Mesenchymal stem cell (in vitro differentiated cells and primary cell): ENCODE data around the gene HIVEP2.

Source experiments
- DNase-seq: peaks from one replicate; pipeline ENCODE4 v3.0.0-alpha.2; 2013
- H2AFZ ChIP-seq: one replicate; pipeline ENCODE4 v1.6.1; 2013; ENCODE audit warnings: low read depth, mild to moderate bottlenecking, control low read depth, inconsistent platforms, low read length, moderate library complexity
- H2AK5ac ChIP-seq: 2 replicates; pipeline ENCODE4 v1.6.1; 2013; ENCODE audit warnings: low read length, moderate library complexity, mild to moderate bottlenecking, inconsistent platforms; ENCODE audit not compliant: severe bottlenecking
- H2BK120ac ChIP-seq: one replicate; pipeline ENCODE4 v1.6.1; 2013; ENCODE audit warnings: low read depth, mild to moderate bottlenecking, inconsistent platforms, low read length, moderate library complexity
- H2BK12ac ChIP-seq, 2 experiments: one replicate each; pipeline ENCODE4 v1.6.1; 2013; ENCODE audit warnings: inconsistent platforms in 2 of 2, low read length in 2 of 2, mild to moderate bottlenecking in 2 of 2, moderate library complexity in 2 of 2, control low read depth in 1 of 2
- H2BK15ac ChIP-seq: one replicate; pipeline ENCODE4 v1.6.1; 2013; ENCODE audit warnings: mild to moderate bottlenecking, low read depth, inconsistent platforms; ENCODE audit not compliant: poor library complexity, severe bottlenecking
- H2BK5ac ChIP-seq: 2 replicates; pipeline ENCODE4 v1.6.1; 2013; ENCODE audit warnings: low read depth, mild to moderate bottlenecking, low read length, control low read depth, inconsistent platforms; ENCODE audit not compliant: poor library complexity, severe bottlenecking
- H3K14ac ChIP-seq, 2 experiments: one replicate each; pipeline ENCODE4 v1.6.1; 2013; ENCODE audit warnings: inconsistent platforms in 2 of 2, low read length in 2 of 2, control low read depth in 1 of 2, mild to moderate bottlenecking in 1 of 2, moderate library complexity in 1 of 2
- H3K18ac ChIP-seq, 2 experiments: one replicate each; pipeline ENCODE4 v1.6.1; 2013; ENCODE audit warnings: inconsistent platforms in 2 of 2, low read length in 2 of 2, control low read depth in 1 of 2, low read depth in 1 of 2, mild to moderate bottlenecking in 1 of 2
- H3K23ac ChIP-seq, 2 experiments: one replicate each; pipeline ENCODE4 v1.6.1; 2013; ENCODE audit warnings: inconsistent platforms in 2 of 2, low read length in 2 of 2, mild to moderate bottlenecking in 2 of 2, moderate library complexity in 2 of 2, control low read depth in 1 of 2
- H3K27ac ChIP-seq: 2 replicates; pipeline ENCODE4 v1.5.1; 2013; ENCODE audit warnings: mild to moderate bottlenecking, moderate library complexity, low read length, control low read depth, inconsistent platforms; ENCODE audit not compliant: poor library complexity, severe bottlenecking
- H3K27me3 ChIP-seq, 2 experiments: 2 replicates each; pipeline versions ENCODE4 v1.6.1 to v1.7.0; 2013; ENCODE audit warnings: low read length in 2 of 2, mild to moderate bottlenecking in 2 of 2, moderate library complexity in 2 of 2, control low read depth in 1 of 2, inconsistent platforms in 1 of 2; ENCODE audit not compliant: control insufficient read depth in 1 of 2, insufficient read depth in 1 of 2
- H3K36me3 ChIP-seq, 2 experiments: 2 replicates each; pipeline versions ENCODE4 v1.6.1 to v1.7.0; 2013; ENCODE audit warnings: low read length in 2 of 2, control low read depth in 1 of 2, inconsistent platforms in 1 of 2, low read depth in 1 of 2, mild to moderate bottlenecking in 1 of 2; ENCODE audit not compliant: insufficient read depth in 2 of 2, control insufficient read depth in 1 of 2
- H3K4ac ChIP-seq, 2 experiments: one replicate each; pipeline ENCODE4 v1.6.1; 2013; ENCODE audit warnings: inconsistent platforms in 2 of 2, low read length in 2 of 2, mild to moderate bottlenecking in 2 of 2, moderate library complexity in 2 of 2, control low read depth in 1 of 2, low read depth in 1 of 2
- H3K4me1 ChIP-seq: 2 replicates; pipeline ENCODE4 v1.6.1; 2013; ENCODE audit warnings: low read depth, low read length, control low read depth; ENCODE audit not compliant: control insufficient read depth, insufficient read depth
- H3K4me2 ChIP-seq: 2 replicates; pipeline ENCODE4 v1.6.1; 2013; ENCODE audit warnings: low read length, mild to moderate bottlenecking, inconsistent platforms; ENCODE audit not compliant: poor library complexity, severe bottlenecking
- H3K4me3 ChIP-seq, 2 experiments: 2 replicates each; pipeline versions ENCODE4 v1.5.1 to v1.7.0; 2013; ENCODE audit warnings: low read length in 2 of 2, mild to moderate bottlenecking in 2 of 2, control low read depth in 1 of 2, low read depth in 1 of 2; ENCODE audit not compliant: insufficient read depth in 1 of 2
- H3K79me1 ChIP-seq: replicated peaks from 2 replicates; pipeline ENCODE4 v1.6.1; 2013; ENCODE audit warnings: mild to moderate bottlenecking, control low read depth, low read length, inconsistent platforms; ENCODE audit not compliant: poor library complexity, severe bottlenecking
- H3K9ac ChIP-seq: 2 replicates; pipeline ENCODE4 v1.7.0; 2013; ENCODE audit warnings: mild to moderate bottlenecking, low read length, moderate library complexity
- H3K9me3 ChIP-seq: 2 replicates; pipeline ENCODE4 v1.7.0; 2013; ENCODE audit warnings: mild to moderate bottlenecking, low read length; ENCODE audit not compliant: control insufficient read depth
- H4K8ac ChIP-seq: one replicate; pipeline ENCODE4 v1.6.1; 2013; ENCODE audit warnings: inconsistent platforms, mild to moderate bottlenecking, low read length, moderate library complexity
- H4K91ac ChIP-seq: one replicate; pipeline ENCODE4 v1.6.1; 2013; ENCODE audit warnings: mild to moderate bottlenecking, low read length, inconsistent platforms
- WGBS: methylation state at CpG from one replicate; pipeline ENCODE4 v1.1.7; 2013; ENCODE audit warnings: mixed read lengths; 5-methylcytosine and 5-hydroxymethylcytosine counted together

HIVEP2 gene

GRCh38 chr6:142912125-142912524 lies 32.9 kb downstream of the HIVEP2 start:
- Histone ChIP-seq H2BK5ac (no peak overlapping the region), H3K27me3 (no peaks in the 10 kb centered on the region), H3K79me1 (peaks cover 19% of the 10 kb centered on the region), H3K4me3 (no peak overlapping the region), H3K4ac (no peak overlapping the region), H3K9me3 (no peaks in the 10 kb centered on the region), H4K91ac (no peak overlapping the region), H3K14ac (no peak overlapping the region), H3K23ac (no peak overlapping the region), H4K8ac (no peak overlapping the region), H3K18ac (no peak overlapping the region), H2BK12ac (no peak overlapping the region), H2AK5ac (no peak overlapping the region), H2BK15ac (no peak overlapping the region), H2BK120ac (no peak overlapping the region), H3K4me1 (no peaks in the 10 kb centered on the region), H3K9ac (no peak overlapping the region), H3K36me3 (peaks cover 0 to 8% of the 10 kb centered on the region in 2 experiments), H3K4me2 (no peak overlapping the region), H2AFZ (no peak overlapping the region), H3K27ac (no peak overlapping the region)
- no peak for DNase-seq
- 89% methylated on average over 4 of the region's 4 CpGs for WGBS

- Histone ChIP-seq H2BK12ac (no peak overlapping the region), H3K4ac (no peak overlapping the region)
- WGBS = 91% methylated on average over 2 of the region's 2 CpGs
Observed at GRCh38 chr6:142911430-142911829, 33.5 kb downstream of the HIVEP2 start.

GRCh38 chr6:142909686-142910085 lies 35.3 kb downstream of the HIVEP2 start:
- Histone ChIP-seq H2BK5ac (no peak overlapping the region), H3K79me1 (peaks cover 9% of the 10 kb centered on the region), H3K27me3 (no peaks in the 10 kb centered on the region), H3K9me3 (no peaks in the 10 kb centered on the region), H2AK5ac (no peak overlapping the region), H3K4ac (no peak overlapping the region), H3K4me3 (no peak overlapping the region), H2BK12ac (no peak overlapping the region), H3K4me1 (no peaks in the 10 kb centered on the region), H3K18ac (no peak overlapping the region), H3K14ac (no peak overlapping the region), H3K9ac (no peak overlapping the region), H4K8ac (no peak overlapping the region), H3K4me2 (no peak overlapping the region), H4K91ac (no peak overlapping the region), H3K27ac (no peak overlapping the region), H2BK120ac (no peak overlapping the region), H2AFZ (no peak overlapping the region), H3K36me3 (peaks cover 0 to 8% of the 10 kb centered on the region in 2 experiments), H2BK15ac (no peak overlapping the region), H3K23ac (no peak overlapping the region)
- no peak for DNase-seq

More at GRCh38 chr6:142911430-142911829, 33.5 kb downstream of the HIVEP2 start:
- no peak overlapping the region for H2BK5ac ChIP-seq
- no peaks in the 10 kb centered on the region for H3K4me1 ChIP-seq
- H3K4me2 ChIP-seq = no peak overlapping the region
- no peak overlapping the region for H2AFZ ChIP-seq
- no peak overlapping the region for H3K4me3 ChIP-seq
- H3K79me1 ChIP-seq = peaks cover 19% of the 10 kb centered on the region
- no peak overlapping the region for H4K8ac ChIP-seq
- H3K9ac ChIP-seq = no peak overlapping the region
- no peaks in the 10 kb centered on the region for H3K27me3 ChIP-seq
- peaks cover 0 to 8% of the 10 kb centered on the region in 2 experiments for H3K36me3 ChIP-seq
- no peak overlapping the region for H3K27ac ChIP-seq
- no peaks in the 10 kb centered on the region for H3K9me3 ChIP-seq
- no peak for DNase-seq
- no peak overlapping the region for H2AK5ac ChIP-seq
- H3K23ac ChIP-seq = no peak overlapping the region
- H3K14ac ChIP-seq = no peak overlapping the region
- H2BK15ac ChIP-seq = no peak overlapping the region
- H4K91ac ChIP-seq = no peak overlapping the region
- no peak overlapping the region for H3K18ac ChIP-seq
- no peak overlapping the region for H2BK120ac ChIP-seq

- H3K23ac ChIP-seq = no peak overlapping the region
- H3K27ac ChIP-seq = no peak overlapping the region
- H3K4me1 ChIP-seq = no peaks in the 10 kb centered on the region
- H3K27me3 ChIP-seq = no peaks in the 10 kb centered on the region
- H3K18ac ChIP-seq = no peak overlapping the region
- H3K4ac ChIP-seq = no peak overlapping the region
- no peak overlapping the region for H2AFZ ChIP-seq
- H3K36me3 ChIP-seq = peaks cover 0 to 4% of the 10 kb centered on the region in 2 experiments
- no peak overlapping the region for H3K4me2 ChIP-seq
- no peak for DNase-seq
- H2BK15ac ChIP-seq = no peak overlapping the region
- H3K9ac ChIP-seq = no peak overlapping the region
- no peak overlapping the region for H3K4me3 ChIP-seq
- H2BK12ac ChIP-seq = no peak overlapping the region
- WGBS = 100% methylated on average over 1 of the region's 1 CpG
- H4K8ac ChIP-seq = no peak overlapping the region
- no peak overlapping the region for H2BK120ac ChIP-seq
- H2AK5ac ChIP-seq = no peak overlapping the region
- H4K91ac ChIP-seq = no peak overlapping the region
- no peaks in the 10 kb centered on the region for H3K9me3 ChIP-seq
- no peak overlapping the region for H2BK5ac ChIP-seq
- peaks cover 6% of the 10 kb centered on the region for H3K79me1 ChIP-seq
- H3K14ac ChIP-seq = no peak overlapping the region
Observed at GRCh38 chr6:142908235-142908634, 36.7 kb downstream of the HIVEP2 start.
